HEK293 (cell line): Measurements from ENCODE around the gene TAF11.

Source experiments
- CTCF ChIP-seq: fragments of 450-650 bp; formaldehyde crosslinking; IDR thresholded peaks from 2 replicates; pipeline ENCODE4 v1.5.1; 2016; ENCODE audit warnings: missing biosample characterization, missing genetic modification characterization
- SP2 ChIP-seq: fragments of 450-650 bp; formaldehyde crosslinking; IDR thresholded peaks from 2 replicates; pipeline ENCODE4 v1.5.1; 2016; ENCODE audit warnings: missing biosample characterization, missing genetic modification characterization
- YY1 ChIP-seq: fragments of 450-650 bp; formaldehyde crosslinking; IDR thresholded peaks from 2 replicates; pipeline ENCODE4 v1.5.1; 2018; ENCODE audit warnings: missing biosample characterization, missing genetic modification characterization
- ZBTB1 ChIP-seq: fragments of 450-650 bp; formaldehyde crosslinking; IDR thresholded peaks from 2 replicates; pipeline ENCODE4 v1.5.1; 2016; ENCODE audit warnings: missing biosample characterization, missing genetic modification characterization
- ZNF10 ChIP-seq: fragments of 450-650 bp; formaldehyde crosslinking; IDR thresholded peaks from 2 replicates; pipeline ENCODE4 v1.5.1; 2017; ENCODE audit warnings: missing biosample characterization, missing genetic modification characterization
- ZNF501 ChIP-seq: fragments of 450-650 bp; formaldehyde crosslinking; IDR thresholded peaks from 2 replicates; pipeline ENCODE4 v1.5.1; 2016; ENCODE audit warnings: missing biosample characterization, missing genetic modification characterization
- ZNF529 ChIP-seq: fragments of 450-650 bp; formaldehyde crosslinking; IDR thresholded peaks from 2 replicates; pipeline ENCODE4 v1.5.1; 2017; ENCODE audit warnings: missing genetic modification characterization, missing biosample characterization; ENCODE audit not compliant: insufficient replicate concordance
- ZNF549 ChIP-seq: fragments of 450-650 bp; IDR thresholded peaks from 2 replicates; pipeline ENCODE4 v1.5.1; 2018; ENCODE audit warnings: missing biosample characterization, missing genetic modification characterization, mild to moderate bottlenecking, inconsistent platforms, moderate library complexity
- ZSCAN4 ChIP-seq: fragments of 450-650 bp; formaldehyde crosslinking; IDR thresholded peaks from 2 replicates; pipeline ENCODE4 v1.5.1; 2017; ENCODE audit warnings: missing biosample characterization, missing genetic modification characterization
- TF ChIP-seq, protein P1 (sequence below): fragments of 450-650 bp; formaldehyde crosslinking; IDR thresholded peaks from 2 replicates; pipeline ENCODE4 v1.5.1; 2016; ENCODE audit warnings: missing biosample characterization, missing genetic modification characterization
- TF ChIP-seq, protein P2 (sequence below): IDR thresholded peaks from 2 replicates; pipeline ENCODE4 v1.6.1; 2011; ENCODE audit warnings: mild to moderate bottlenecking, low read depth, low read length, borderline replicate concordance

DNA sequence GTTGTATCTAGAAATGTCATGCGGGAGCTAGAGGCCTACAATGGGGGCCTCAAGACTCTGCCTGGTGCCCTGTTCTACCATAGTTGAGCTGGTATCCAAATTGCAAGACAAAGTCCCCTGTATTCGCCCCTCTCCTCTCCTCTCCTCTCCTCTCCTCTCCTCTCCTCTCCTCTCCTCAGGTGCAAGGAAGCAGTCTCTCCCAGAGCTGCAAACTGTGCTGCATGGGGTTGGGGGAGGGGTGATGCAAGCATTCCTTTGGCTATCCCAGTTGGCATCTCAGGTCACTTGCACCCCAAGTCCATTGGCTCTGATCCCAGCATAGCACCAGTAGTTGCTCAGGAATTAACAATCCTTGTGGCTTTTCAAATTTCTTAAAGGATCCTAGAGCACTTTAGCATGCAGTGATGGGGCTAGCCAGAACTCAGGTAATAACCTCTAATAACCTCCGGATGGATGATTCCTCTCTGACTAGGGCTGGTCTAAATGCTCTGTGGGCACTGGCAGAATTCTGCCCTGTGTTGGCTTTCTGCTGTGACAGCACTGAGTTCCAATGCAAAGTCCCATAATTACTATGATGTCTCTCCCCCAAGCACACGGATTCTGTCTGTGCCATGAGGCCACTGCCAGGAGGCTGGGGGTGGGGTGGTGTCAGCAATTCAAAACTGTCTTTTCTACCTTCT is 35.3 kb downstream of the TAF11 start:
- TF ChIP-seq, protein P1, sequence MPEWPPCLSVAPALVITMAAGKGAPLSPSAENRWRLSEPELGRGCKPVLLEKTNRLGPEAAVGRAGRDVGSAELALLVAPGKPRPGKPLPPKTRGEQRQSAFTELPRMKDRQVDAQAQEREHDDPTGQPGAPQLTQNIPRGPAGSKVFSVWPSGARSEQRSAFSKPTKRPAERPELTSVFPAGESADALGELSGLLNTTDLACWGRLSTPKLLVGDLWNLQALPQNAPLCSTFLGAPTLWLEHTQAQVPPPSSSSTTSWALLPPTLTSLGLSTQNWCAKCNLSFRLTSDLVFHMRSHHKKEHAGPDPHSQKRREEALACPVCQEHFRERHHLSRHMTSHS, result no peak
- TF ChIP-seq ZNF529 (no peak), CTCF (tag by site-specific recombination) (no peak), ZNF501 (tag by site-specific recombination) (no peak), ZNF10 (tag by site-specific recombination) (no peak), ZBTB1 (no peak), YY1 (no peak), ZNF549 (tag by site-specific recombination) (no peak), ZSCAN4 (tag by site-specific recombination) (no peak), SP2 (tag by site-specific recombination) (no peak)
- TF ChIP-seq, protein P2, sequence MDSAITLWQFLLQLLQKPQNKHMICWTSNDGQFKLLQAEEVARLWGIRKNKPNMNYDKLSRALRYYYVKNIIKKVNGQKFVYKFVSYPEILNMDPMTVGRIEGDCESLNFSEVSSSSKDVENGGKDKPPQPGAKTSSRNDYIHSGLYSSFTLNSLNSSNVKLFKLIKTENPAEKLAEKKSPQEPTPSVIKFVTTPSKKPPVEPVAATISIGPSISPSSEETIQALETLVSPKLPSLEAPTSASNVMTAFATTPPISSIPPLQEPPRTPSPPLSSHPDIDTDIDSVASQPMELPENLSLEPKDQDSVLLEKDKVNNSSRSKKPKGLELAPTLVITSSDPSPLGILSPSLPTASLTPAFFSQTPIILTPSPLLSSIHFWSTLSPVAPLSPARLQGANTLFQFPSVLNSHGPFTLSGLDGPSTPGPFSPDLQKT, result no peak
